GM13977 (cell line): ENCODE measurements around the gene COMT.

Source experiments
- DNase-seq: peaks from one replicate; pipeline ENCODE4 v3.0.0; 2012; ENCODE audit warnings: low spot score
- in situ Hi-C: fragments of 300-500 bp; cut with MboI; formaldehyde crosslinking; loops from one replicate; pipeline ENCODE4 v1.12.0; 2022; ENCODE audit warnings: low sequenced_read_pairs, low pct_unique_long_range_greater_than_20kb, mixed read lengths, inconsistent platforms; ENCODE audit not compliant: unreplicated experiment
- TF ChIP-seq, protein P1 (sequence below): IDR thresholded peaks from 2 replicates; pipeline ENCODE4 v1.5.1; 2012; ENCODE audit warnings: mild to moderate bottlenecking, control low read depth; ENCODE audit not compliant: insufficient read depth; ENCODE audit errors: extremely low read depth, missing control alignments

COMT gene

DNA sequence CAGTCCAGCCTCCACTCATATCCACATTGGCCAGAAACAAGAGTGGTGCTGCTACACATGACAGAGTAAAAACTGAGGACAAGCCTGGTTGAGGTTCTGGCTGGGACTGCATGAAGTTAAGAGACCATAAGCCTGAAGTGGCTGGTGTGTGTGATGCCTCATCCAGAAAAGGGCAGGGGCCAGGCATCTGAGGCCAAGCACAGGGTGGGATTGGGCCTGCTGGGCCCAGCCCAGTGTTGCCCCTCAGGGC is 49.7 kb downstream of the COMT start:
- in situ Hi-C loops: no loop called here
- no peak for DNase-seq
- TF ChIP-seq, protein P1, sequence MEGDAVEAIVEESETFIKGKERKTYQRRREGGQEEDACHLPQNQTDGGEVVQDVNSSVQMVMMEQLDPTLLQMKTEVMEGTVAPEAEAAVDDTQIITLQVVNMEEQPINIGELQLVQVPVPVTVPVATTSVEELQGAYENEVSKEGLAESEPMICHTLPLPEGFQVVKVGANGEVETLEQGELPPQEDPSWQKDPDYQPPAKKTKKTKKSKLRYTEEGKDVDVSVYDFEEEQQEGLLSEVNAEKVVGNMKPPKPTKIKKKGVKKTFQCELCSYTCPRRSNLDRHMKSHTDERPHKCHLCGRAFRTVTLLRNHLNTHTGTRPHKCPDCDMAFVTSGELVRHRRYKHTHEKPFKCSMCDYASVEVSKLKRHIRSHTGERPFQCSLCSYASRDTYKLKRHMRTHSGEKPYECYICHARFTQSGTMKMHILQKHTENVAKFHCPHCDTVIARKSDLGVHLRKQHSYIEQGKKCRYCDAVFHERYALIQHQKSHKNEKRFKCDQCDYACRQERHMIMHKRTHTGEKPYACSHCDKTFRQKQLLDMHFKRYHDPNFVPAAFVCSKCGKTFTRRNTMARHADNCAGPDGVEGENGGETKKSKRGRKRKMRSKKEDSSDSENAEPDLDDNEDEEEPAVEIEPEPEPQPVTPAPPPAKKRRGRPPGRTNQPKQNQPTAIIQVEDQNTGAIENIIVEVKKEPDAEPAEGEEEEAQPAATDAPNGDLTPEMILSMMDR: no peak

DNA sequence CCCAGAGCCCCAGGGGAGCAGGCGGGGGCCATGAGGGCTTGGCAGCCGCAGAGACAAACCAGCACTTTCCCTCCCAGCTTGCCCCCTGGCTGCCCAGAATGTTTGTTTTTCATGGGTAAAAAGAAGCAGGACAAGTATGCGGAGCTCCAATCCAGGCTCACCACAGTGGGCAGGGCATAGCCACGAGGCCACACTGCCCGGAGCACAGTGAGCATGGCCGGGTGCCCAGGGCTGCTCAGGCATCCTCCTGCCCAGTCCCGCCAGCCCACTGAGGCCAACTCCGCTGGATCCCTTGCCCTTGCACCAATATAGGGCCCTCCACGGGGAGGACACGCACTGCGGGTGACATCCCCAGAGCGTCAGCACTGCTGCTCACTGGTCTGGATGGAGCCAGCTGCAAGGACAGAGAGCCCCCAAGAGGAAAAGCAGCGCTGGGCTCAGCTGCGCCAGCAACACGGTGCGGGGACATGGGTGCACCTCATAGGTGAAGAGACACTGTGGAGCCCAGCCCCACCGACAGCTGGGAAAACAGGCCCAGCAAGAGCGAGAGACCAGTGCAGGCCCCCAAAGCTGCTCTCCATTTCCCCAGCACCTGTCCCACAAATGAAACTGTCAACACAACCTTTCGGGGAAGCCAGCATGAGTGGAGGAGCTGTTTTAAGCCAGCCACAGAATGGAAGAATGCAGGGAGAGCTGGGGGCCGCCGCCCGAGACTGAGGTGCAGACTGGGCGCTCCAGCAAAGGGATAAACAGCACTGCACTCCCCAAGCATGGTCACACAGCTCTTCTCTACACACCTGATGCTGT is 50.3 kb downstream of the COMT start:
- in situ Hi-C loops: no loop called here
- TF ChIP-seq, protein P1: no peak

DNA sequence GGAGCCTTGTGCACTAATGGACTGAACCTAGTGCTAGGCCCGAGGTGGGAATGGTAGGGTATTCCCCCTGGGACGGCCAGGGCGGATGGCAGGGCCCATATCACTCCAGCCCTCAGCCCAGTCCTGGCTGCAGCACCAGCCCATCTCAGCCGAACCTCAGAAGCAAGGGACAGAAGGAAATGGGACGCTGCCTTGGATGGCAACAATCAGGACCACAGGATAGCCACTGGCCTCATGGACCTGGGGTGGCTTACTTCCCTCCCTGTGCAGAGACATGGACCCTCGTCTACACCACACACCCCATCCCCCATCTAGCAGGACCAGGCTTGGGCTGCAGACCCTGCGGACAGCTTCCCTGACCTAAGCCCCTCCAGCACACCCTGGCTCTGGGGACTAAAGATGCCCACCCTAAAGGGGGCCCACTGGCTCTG is 50.9 kb downstream of the COMT start:
- in situ Hi-C loops: no loop called here
- no peak for DNase-seq
- TF ChIP-seq, protein P1: no peak

More for the DNA sequence above, 50.3 kb downstream of the COMT start:
- no peak for DNase-seq

DNA sequence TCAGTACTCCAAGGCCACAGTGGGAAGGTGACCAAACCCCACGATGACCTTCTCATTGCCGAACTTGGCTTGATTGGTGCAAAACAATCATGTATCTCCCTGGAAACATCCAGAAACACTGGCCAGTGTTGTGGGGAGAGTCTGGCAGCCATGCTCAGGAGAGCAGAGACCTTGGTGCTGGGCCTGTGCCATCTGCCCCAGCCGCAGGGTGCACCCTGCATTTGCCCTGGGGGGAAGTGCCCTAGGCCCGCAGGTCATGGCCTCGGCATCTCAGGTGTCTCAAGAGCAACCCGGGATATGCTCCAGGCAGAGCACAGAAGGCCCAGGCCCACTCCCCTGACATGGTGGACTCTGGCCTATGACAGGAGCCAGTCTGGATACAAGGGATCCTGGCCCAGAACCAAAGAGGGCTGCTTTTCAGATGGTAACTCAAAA is 51.4 kb downstream of the COMT start:
- in situ Hi-C loops: no loop called here
- TF ChIP-seq, protein P1: no peak
- DNase-seq: no peak

DNA sequence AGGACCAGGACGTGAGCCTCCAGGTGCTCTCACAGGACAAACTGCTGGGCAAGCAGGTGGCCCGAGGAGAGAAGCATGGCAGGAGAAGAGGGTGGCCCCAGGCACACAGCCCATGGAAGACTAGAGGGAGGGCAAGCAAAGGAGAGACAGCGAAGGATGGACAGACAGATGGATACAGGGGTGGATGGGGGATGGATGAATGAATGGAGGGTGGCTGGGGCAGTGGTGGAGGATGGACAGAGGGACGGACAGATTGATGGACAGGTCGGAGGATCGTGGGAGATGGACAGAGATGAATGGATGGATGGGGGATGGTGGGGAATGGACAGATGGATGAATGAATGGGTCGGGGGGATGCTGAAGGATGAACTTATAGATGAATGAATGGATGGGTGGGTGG is 52.4 kb downstream of the COMT start:
- TF ChIP-seq, protein P1: no peak
- no peak for DNase-seq
- in situ Hi-C loops: no loop called here

DNA sequence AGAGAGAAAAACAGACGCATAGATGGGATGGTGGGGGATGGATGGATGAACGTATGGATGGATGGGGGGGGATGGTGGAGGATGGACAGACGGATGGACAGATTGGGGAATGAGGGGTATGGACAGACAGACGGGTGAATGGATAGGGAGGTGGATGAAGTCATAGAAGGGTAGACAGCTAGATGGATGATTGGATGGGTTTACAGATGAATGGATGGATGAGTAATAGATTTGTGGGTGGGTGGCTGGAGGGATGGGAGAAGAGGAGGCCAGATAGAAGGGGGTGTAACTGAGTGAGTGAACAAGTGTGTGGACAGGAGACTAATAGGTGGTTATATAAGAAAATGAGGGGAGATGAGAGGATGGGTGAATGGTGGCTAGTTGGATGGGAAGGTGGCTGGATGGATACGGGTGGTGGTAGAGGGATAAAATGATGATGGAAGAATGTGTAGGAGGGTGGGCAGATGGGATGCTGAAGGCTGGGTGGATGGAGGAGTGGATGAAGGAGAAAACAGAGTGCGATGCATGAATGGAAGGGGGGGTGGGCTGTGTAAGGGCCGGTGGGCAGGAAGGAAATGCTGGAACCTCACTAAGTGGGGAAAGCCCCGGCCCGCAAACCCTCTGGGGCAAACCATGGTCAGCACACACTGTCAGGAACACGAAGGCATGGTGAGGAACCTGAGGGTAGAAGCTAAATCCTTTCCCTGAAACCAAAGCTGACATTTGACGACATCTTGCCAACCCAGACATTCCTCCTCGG is 53.5 kb downstream of the COMT start:
- TF ChIP-seq, protein P1: no peak
- in situ Hi-C loops: no loop called here
- DNase-seq: no peak
